Measurements from ENCODE around the gene CRISPLD2.

Gene CRISPLD2

DNA sequence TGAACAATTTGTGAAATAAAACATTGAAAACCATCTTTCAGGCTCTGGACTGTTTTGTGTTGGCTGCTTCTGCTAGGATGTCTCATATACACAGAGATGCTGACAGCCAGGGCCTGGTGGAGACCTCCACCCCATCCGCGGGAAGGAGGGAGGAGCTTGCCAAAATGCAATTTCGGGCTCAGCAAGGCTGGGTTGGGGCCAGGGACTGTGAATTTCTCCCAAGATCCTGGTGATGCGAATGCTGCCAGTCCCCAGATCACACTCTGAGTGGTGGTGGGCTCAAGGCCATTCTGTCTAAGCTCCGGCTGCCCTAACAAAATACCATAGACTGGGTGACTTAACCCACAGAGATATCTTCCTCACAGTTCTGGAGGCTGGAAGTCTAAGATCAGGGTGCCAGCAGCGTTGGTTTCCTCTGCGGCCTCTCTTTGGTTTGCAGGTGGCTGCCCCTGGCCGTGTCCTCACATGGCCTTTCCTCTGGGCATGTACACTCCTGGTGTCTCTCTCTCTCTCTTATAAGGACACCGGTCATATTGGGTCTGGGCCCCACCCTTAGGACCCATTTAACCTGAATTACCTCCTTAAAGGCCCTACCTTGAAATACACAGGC lies 89.8 kb downstream of the CRISPLD2 start:
- TF ChIP-seq EZH2phosphoT487 (IDR thresholded peaks at IDR 0.05; ENCODE audit: low read length) (no peak), EZH2 (optimal IDR thresholded peaks at IDR 0.05; ENCODE audit: low read depth, low read length) (no peak)
- TF ChIP-seq, protein P1, sequence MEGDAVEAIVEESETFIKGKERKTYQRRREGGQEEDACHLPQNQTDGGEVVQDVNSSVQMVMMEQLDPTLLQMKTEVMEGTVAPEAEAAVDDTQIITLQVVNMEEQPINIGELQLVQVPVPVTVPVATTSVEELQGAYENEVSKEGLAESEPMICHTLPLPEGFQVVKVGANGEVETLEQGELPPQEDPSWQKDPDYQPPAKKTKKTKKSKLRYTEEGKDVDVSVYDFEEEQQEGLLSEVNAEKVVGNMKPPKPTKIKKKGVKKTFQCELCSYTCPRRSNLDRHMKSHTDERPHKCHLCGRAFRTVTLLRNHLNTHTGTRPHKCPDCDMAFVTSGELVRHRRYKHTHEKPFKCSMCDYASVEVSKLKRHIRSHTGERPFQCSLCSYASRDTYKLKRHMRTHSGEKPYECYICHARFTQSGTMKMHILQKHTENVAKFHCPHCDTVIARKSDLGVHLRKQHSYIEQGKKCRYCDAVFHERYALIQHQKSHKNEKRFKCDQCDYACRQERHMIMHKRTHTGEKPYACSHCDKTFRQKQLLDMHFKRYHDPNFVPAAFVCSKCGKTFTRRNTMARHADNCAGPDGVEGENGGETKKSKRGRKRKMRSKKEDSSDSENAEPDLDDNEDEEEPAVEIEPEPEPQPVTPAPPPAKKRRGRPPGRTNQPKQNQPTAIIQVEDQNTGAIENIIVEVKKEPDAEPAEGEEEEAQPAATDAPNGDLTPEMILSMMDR (IDR thresholded peaks at IDR 0.05; ENCODE audit: low read length) = no peak
- peaks cover 31% of the 10 kb centered on the region for H3K27me3 ChIP-seq (replicated peaks; ENCODE audit: insufficient read depth, low read length)

DNA sequence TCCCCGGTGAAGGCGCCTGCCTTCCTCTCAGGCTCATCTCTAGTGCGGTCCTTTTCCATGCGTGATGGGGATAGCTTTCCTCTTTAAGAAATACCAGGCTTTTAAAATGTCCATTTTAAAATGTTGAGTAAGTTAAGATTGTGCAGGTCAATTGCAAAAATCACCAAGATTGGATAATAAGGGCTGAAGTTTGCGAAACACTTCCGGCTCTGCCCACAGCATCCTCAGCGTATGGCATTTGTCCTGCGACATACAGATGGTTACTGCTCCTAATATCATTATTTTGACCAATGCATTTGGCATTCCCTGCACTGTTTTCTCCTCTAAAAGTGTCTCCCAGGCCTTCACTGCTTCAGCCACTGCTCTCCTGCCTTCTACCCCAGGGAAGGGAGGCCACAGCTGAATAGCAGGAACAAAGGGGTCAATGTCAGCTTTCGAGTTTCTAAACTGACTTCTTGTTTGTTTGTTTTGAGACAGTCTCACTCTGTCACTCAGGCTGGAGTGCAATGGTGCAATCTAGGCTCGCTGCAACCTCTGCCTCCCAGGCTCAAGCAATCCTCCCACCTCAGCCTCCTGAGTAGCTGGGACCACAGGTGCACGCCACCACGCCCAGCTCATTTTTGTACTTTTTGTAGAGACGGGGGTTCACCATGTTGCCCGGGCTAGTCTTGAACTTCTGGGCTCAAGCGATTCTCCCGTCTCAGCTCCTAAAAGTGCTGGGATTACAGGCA lies 91.9 kb downstream of the CRISPLD2 start:
- Histone ChIP-seq H3K4me1 (ENCODE audit: low read length) (no peaks in the 10 kb centered on the region), H2AFZ (ENCODE audit: low read length) (no peak overlapping the region), H3K4me3 (ENCODE audit: low read length) (no peak overlapping the region), H3K27me3 (replicated peaks; ENCODE audit: insufficient read depth, low read length) (peaks cover 37% of the 10 kb centered on the region), H3K9me2 (replicated peaks; ENCODE audit: insufficient read depth, low read length) (no peaks in the 10 kb centered on the region), H3K27ac (ENCODE audit: low read length) (no peak overlapping the region), H3K9ac (ENCODE audit: low read length) (no peak overlapping the region), H4K20me1 (ENCODE audit: insufficient read depth, low read length) (no peaks in the 10 kb centered on the region), H3F3A (ENCODE audit: insufficient read depth, low read length) (no peaks in the 10 kb centered on the region), H3K79me2 (ENCODE audit: low read length) (no peaks in the 10 kb centered on the region), H3K36me3 (replicated peaks; ENCODE audit: insufficient read depth, low read length) (no peaks in the 10 kb centered on the region), H3K4me2 (ENCODE audit: low read depth, low read length) (no peak overlapping the region), H3K9me3 (replicated peaks; ENCODE audit: insufficient read depth, low read length) (no peaks in the 10 kb centered on the region)
- TF ChIP-seq EZH2phosphoT487 (IDR thresholded peaks at IDR 0.05; ENCODE audit: low read length) = no peak
- TF ChIP-seq EZH2 (optimal IDR thresholded peaks at IDR 0.05; ENCODE audit: low read depth, low read length) = no peak
- TF ChIP-seq, protein P1 (IDR thresholded peaks at IDR 0.05; ENCODE audit: low read length) = no peak
- DNase-seq = no peak

More for the DNA sequence above, 89.8 kb downstream of the CRISPLD2 start:
- Histone ChIP-seq H3K4me1 (ENCODE audit: low read length) (no peaks in the 10 kb centered on the region), H3K79me2 (ENCODE audit: low read length) (no peaks in the 10 kb centered on the region), H3F3A (ENCODE audit: insufficient read depth, low read length) (no peaks in the 10 kb centered on the region), H3K9me2 (replicated peaks; ENCODE audit: insufficient read depth, low read length) (no peaks in the 10 kb centered on the region), H3K9me3 (replicated peaks; ENCODE audit: insufficient read depth, low read length) (no peaks in the 10 kb centered on the region), H3K4me2 (ENCODE audit: low read depth, low read length) (no peak overlapping the region), H3K9ac (ENCODE audit: low read length) (no peak overlapping the region), H3K4me3 (ENCODE audit: low read length) (no peak overlapping the region), H4K20me1 (ENCODE audit: insufficient read depth, low read length) (no peaks in the 10 kb centered on the region), H3K27ac (ENCODE audit: low read length) (no peak overlapping the region), H2AFZ (ENCODE audit: low read length) (no peak overlapping the region), H3K36me3 (replicated peaks; ENCODE audit: insufficient read depth, low read length) (no peaks in the 10 kb centered on the region)
- no peak for DNase-seq

DNA sequence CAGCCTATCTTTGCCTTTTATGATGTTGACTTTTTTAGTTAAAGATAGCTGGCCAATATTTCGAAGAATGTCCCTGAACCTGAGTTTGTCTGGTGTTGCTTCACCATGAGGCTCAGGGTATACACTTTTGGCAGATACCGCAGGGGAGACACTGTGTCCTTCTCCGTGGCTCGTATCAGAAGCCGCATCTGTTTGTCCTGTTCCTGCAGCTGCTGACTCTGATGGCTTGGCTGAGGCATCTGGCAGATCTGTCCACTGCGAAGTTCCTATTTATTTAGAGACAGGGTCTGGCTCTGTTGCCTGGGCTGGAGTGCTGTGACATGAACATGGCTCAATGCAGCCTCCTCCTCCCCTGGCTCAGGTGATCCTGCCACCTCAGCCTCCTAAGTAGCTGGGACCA lies 93.5 kb downstream of the CRISPLD2 start:
- Histone ChIP-seq H3K27me3 (replicated peaks; ENCODE audit: insufficient read depth, low read length) (peaks cover 37% of the 10 kb centered on the region), H3K9ac (ENCODE audit: low read length) (no peak overlapping the region), H3K4me3 (ENCODE audit: low read length) (no peak overlapping the region), H3K27ac (ENCODE audit: low read length) (no peak overlapping the region), H3K4me2 (ENCODE audit: low read depth, low read length) (no peak overlapping the region), H3K9me2 (replicated peaks; ENCODE audit: insufficient read depth, low read length) (no peaks in the 10 kb centered on the region), H3K79me2 (ENCODE audit: low read length) (no peaks in the 10 kb centered on the region), H3K36me3 (replicated peaks; ENCODE audit: insufficient read depth, low read length) (no peaks in the 10 kb centered on the region), H3K4me1 (ENCODE audit: low read length) (no peaks in the 10 kb centered on the region), H4K20me1 (ENCODE audit: insufficient read depth, low read length) (no peaks in the 10 kb centered on the region), H2AFZ (ENCODE audit: low read length) (no peak overlapping the region), H3F3A (ENCODE audit: insufficient read depth, low read length) (no peaks in the 10 kb centered on the region), H3K9me3 (replicated peaks; ENCODE audit: insufficient read depth, low read length) (no peaks in the 10 kb centered on the region)
- no peak for DNase-seq
- no peak for TF ChIP-seq EZH2 (optimal IDR thresholded peaks at IDR 0.05; ENCODE audit: low read depth, low read length)
- no peak for TF ChIP-seq EZH2phosphoT487 (IDR thresholded peaks at IDR 0.05; ENCODE audit: low read length)
- TF ChIP-seq, protein P1 (IDR thresholded peaks at IDR 0.05; ENCODE audit: low read length) = no peak
